Vagina (tissue), 2 donors: Measurements from ENCODE around the gene KLHL22.

Source experiments
- CTCF ChIP-seq, 3 experiments: fragments of 450-650 bp in 2 of 3; fragments of 200-600 bp in 1 of 3; sonication (generic) in 1 of 3; IDR thresholded peaks; one replicate each; pipeline ENCODE4 v1.5.1; 2017 to 2019; ENCODE audit warnings: antibody characterized with exemption in 3 of 3, mild to moderate bottlenecking in 2 of 3, moderate library complexity in 2 of 3
- POLR2A ChIP-seq, 2 donors: fragments of 450-650 bp; IDR thresholded peaks; one replicate each; pipeline ENCODE4 v1.6.1; 2017; ENCODE audit warnings: antibody characterized with exemption in 2 of 2, mild to moderate bottlenecking in 2 of 2, moderate library complexity in 2 of 2

- TF ChIP-seq POLR2A (IDR thresholded peaks at IDR 0.05) (no peak), CTCF (IDR thresholded peaks at IDR 0.05) (no peak)
These were observed 94.1 kb downstream of the KLHL22 start for GRCh38 chr22:20401376-20402014.
